ENCODE data around the gene ITGA11. TPM values are rescaled to one million over a fixed set of nuclear protein-coding genes. Genes with fewer than 3 reads are reported as not detected.

The ITGA11 gene
- total and polyA plus RNA-seq, 2 of the 13 experiments (the other 11 are each of a cell fraction or from before 2014, with no cell fraction given), result not detected

GRCh38 chr15:68407886-68408881, 23.8 kb downstream of the ITGA11 start:
- WGBS (ENCODE audit: low lambda C conversion rate), result 40% methylated on average over 9 of the region's 9 CpGs
- no TSS peak for BruUV-seq (replicated peaks)
- TF ChIP-seq ZNF44 (CRISPR knock-in tag; IDR thresholded peaks at IDR 0.05) (no peak), ZNF792 (CRISPR knock-in tag; IDR thresholded peaks at IDR 0.05) (no peak), SRY (CRISPR knock-in tag; IDR thresholded peaks at IDR 0.05) (no peak), ZC3H13 (CRISPR knock-in tag; IDR thresholded peaks at IDR 0.05) (no peak), ZNF34 (CRISPR knock-in tag; IDR thresholded peaks at IDR 0.05; ENCODE audit: borderline replicate concordance) (no peak), ONECUT2 (CRISPR knock-in tag; IDR thresholded peaks at IDR 0.05) (no peak), POGK (CRISPR knock-in tag; conservative IDR thresholded peaks at IDR 0.05) (no peak), DBP (CRISPR knock-in tag; IDR thresholded peaks at IDR 0.05; ENCODE audit: not compliant biosample characterization) (no peak), MEIS2 (CRISPR knock-in tag; IDR thresholded peaks at IDR 0.05) (no peak), ZNF619 (CRISPR knock-in tag; IDR thresholded peaks at IDR 0.05) (no peak), NFE2 (CRISPR knock-in tag; IDR thresholded peaks at IDR 0.05) (no peak), TARDBP (CRISPR knock-in tag; IDR thresholded peaks at IDR 0.05) (no peak)
- TF ChIP-seq, protein P1, sequence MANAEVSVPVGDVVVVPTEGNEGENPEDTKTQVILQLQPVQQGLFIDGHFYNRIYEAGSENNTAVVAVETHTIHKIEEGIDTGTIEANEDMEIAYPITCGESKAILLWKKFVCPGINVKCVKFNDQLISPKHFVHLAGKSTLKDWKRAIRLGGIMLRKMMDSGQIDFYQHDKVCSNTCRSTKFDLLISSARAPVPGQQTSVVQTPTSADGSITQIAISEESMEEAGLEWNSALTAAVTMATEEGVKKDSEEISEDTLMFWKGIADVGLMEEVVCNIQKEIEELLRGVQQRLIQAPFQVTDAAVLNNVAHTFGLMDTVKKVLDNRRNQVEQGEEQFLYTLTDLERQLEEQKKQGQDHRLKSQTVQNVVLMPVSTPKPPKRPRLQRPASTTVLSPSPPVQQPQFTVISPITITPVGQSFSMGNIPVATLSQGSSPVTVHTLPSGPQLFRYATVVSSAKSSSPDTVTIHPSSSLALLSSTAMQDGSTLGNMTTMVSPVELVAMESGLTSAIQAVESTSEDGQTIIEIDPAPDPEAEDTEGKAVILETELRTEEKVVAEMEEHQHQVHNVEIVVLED (CRISPR knock-in tag; IDR thresholded peaks at IDR 0.05; ENCODE audit: borderline replicate concordance), result no peak
- TF ChIP-seq, protein P2, sequence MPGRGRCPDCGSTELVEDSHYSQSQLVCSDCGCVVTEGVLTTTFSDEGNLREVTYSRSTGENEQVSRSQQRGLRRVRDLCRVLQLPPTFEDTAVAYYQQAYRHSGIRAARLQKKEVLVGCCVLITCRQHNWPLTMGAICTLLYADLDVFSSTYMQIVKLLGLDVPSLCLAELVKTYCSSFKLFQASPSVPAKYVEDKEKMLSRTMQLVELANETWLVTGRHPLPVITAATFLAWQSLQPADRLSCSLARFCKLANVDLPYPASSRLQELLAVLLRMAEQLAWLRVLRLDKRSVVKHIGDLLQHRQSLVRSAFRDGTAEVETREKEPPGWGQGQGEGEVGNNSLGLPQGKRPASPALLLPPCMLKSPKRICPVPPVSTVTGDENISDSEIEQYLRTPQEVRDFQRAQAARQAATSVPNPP (CRISPR knock-in tag; IDR thresholded peaks at IDR 0.05), result no peak
- no peaks in the 10 kb centered on the region for H3K36me3 ChIP-seq (replicated peaks in 1 of 2; ENCODE audit: control insufficient read depth in 1 of 2, insufficient read depth in 2 of 2, low read length in 2 of 2)
- H3K9me3 ChIP-seq (ENCODE audit: low read length), result no peaks in the 10 kb centered on the region
- ChIA-PET CTCF (ENCODE audit: low intra/inter-chr PET ratio, low total read pairs) (no interaction called here), POLR2A (interaction anchor here (0.5 kb wide), 1 partner anchor 1415 kb away, joined by 4 read pairs; no protein-coding TSS in a partner anchor)
- no peaks in the 10 kb centered on the region for H4K20me1 ChIP-seq (ENCODE audit: insufficient read depth, low read length)
- H2AFZ ChIP-seq (ENCODE audit: low read length), result no peak overlapping the region
- ATAC-seq (no peak), FAIRE-seq (no peak), DNase-seq (ENCODE audit: low spot score) (no peak)
- intact Hi-C loops (cut with micrococcal nuclease; ENCODE audit: unreplicated experiment) (no loop called here), in situ Hi-C loops (cut with HindIII; ENCODE audit: extremely low pct_ligation_motif_present, low pct_unique_long_range_greater_than_20kb) (no loop called here)
- no peak overlapping the region for H3K4me3 ChIP-seq (replicated peaks in 1 of 3; ENCODE audit: insufficient read depth in 1 of 3, low read depth in 2 of 3, low read length in 3 of 3)
- H3K9ac ChIP-seq (ENCODE audit: insufficient read depth, low read depth, low read length), result no peak overlapping the region
- no peak overlapping the region for H3K4me2 ChIP-seq (ENCODE audit: low read depth, low read length)
- peaks cover 22% of the 10 kb centered on the region; the same call in 1 of the 2 replicates for H3K4me1 ChIP-seq (ENCODE audit: insufficient read depth, low read length)
- H3K79me2 ChIP-seq (ENCODE audit: insufficient read depth, low read length), result no peaks in the 10 kb centered on the region
- peaks cover 6 to 31% of the 10 kb centered on the region in 2 experiments for H3K27me3 ChIP-seq (ENCODE audit: control insufficient read depth in 1 of 2, insufficient read depth in 2 of 2, low read length in 2 of 2)
- no peak overlapping the region for H3K27ac ChIP-seq (ENCODE audit: extremely low read length, insufficient read depth, low read length)
